Progenitor cell of endocrine pancreas (in vitro differentiated cells): Measurements from ENCODE around the gene F8A3. TPM values are rescaled to one million over a fixed set of nuclear protein-coding genes. Genes with fewer than 3 reads are reported as not detected.

Experiments
- DNase-seq: peaks from one replicate; pipeline ENCODE4 v3.0.0; 2021; ENCODE audit warnings: low spot score; ENCODE audit not compliant: unreplicated experiment
- H3K27ac Mint-ChIP-seq: 2 replicates; pipeline ENCODE4 v1.8.0; 2021; ENCODE audit warnings: mild to moderate bottlenecking, moderate library complexity, mixed read lengths
- H3K27me3 Mint-ChIP-seq: 2 replicates; pipeline ENCODE4 v1.8.0; 2021; ENCODE audit warnings: mixed read lengths
- H3K36me3 Mint-ChIP-seq: 2 replicates; pipeline ENCODE4 v1.8.0; 2022; ENCODE audit warnings: mixed read lengths; ENCODE audit not compliant: insufficient read depth
- H3K4me1 Mint-ChIP-seq: 2 replicates; pipeline ENCODE4 v1.8.0; 2021; ENCODE audit warnings: low read depth, mixed read lengths
- H3K4me3 Mint-ChIP-seq: 2 replicates; pipeline ENCODE4 v1.8.0; 2021; ENCODE audit warnings: low read depth, mild to moderate bottlenecking, moderate library complexity, mixed read lengths
- H3K9me3 Mint-ChIP-seq: 2 replicates; pipeline ENCODE4 v1.8.0; 2021; ENCODE audit warnings: low read depth, mixed read lengths
- microRNA-seq: library from miRNA; unstranded; fragments of <30 nt; microRNA quantifications from one replicate; pipeline ENCODE4 v1.1.0, GENCODE V29; 2020; ENCODE audit warnings: borderline number of aligned reads; ENCODE audit not compliant: unreplicated experiment
- total RNA-seq: library from RNA; stranded (reverse); gene quantifications from 2 replicates; pipeline ENCODE4 v1.2.1, GENCODE V29; 2021
- TF ChIP-seq, protein P1 (sequence below): fragments of 200-600 bp; sonication (generic); IDR thresholded peaks from one replicate; pipeline ENCODE4 v1.5.0; 2021; ENCODE audit warnings: antibody characterized with exemption, mild to moderate bottlenecking; ENCODE audit not compliant: unreplicated experiment

The F8A3 gene
- total RNA-seq, 1 donor from 2014 or later = 5.2 TPM

DNA sequence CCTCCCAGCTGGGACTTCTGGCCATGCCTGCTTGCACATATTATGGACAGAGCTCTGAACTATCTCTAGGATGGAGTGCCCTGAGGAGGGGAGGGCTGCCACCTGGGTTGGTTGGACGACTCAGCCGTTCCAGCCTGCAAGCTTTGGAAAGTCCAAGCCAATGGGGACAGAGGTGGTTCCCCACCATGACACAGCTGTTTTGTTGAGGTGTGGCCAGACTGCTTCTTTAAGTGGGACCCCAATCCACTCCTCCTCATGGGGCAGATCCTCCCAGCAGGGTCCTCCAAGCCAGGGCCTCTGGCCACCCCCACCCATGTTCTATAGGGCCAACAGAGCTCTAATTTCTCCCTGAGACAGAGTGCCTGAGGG lies 22.7 kb downstream of the F8A3 start:
- H3K9me3 Mint-ChIP-seq = peaks cover 51% of the 10 kb centered on the region
- H3K36me3 Mint-ChIP-seq = peaks cover 13% of the 10 kb centered on the region

DNA sequence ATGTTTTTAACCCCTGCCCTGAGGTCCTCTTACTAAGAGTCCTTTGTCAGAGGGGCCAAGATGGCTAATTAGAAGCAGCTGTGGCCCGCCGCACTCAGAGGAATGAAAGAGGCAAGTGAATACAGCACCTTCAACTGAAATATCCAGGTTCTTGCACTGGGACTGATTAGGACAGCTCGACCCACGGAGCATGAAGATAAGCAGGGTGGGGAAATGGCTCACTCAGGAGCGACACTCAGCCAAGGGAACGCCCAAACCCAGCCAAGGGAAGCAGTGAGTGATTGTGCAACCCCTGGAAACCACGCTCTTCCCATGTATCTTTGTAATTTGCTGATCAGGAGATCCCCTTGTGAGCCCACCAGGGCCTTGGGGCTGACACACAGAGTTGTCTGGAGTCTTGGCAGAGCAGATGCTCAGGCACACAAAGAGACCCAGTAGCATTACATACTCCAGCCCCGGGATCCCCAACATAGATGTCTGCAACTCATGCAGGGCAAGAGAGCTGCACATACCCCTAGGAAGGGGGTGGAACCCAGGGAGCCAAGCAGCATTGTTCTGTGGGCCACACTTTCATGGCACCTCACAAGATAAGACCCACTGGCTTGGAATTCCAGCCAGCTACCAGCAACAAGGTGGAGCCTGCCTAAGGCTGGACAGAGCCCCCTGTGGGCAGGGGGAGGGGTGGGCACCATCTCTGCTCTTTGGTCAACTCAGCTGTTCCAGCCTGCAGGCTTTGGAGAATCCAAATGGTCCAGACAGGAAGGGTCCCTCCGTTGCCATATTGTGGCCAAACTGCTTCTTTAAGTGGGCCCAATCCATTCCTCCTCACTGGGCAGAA lies 23.3 kb downstream of the F8A3 start:
- TF ChIP-seq, protein P1, sequence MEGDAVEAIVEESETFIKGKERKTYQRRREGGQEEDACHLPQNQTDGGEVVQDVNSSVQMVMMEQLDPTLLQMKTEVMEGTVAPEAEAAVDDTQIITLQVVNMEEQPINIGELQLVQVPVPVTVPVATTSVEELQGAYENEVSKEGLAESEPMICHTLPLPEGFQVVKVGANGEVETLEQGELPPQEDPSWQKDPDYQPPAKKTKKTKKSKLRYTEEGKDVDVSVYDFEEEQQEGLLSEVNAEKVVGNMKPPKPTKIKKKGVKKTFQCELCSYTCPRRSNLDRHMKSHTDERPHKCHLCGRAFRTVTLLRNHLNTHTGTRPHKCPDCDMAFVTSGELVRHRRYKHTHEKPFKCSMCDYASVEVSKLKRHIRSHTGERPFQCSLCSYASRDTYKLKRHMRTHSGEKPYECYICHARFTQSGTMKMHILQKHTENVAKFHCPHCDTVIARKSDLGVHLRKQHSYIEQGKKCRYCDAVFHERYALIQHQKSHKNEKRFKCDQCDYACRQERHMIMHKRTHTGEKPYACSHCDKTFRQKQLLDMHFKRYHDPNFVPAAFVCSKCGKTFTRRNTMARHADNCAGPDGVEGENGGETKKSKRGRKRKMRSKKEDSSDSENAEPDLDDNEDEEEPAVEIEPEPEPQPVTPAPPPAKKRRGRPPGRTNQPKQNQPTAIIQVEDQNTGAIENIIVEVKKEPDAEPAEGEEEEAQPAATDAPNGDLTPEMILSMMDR = no peak
- Mint-ChIP-seq H3K27me3 (no peaks in the 10 kb centered on the region), H3K27ac (no peak overlapping the region), H3K9me3 (peaks cover 50% of the 10 kb centered on the region), H3K4me3 (no peak overlapping the region), H3K36me3 (peaks cover 9% of the 10 kb centered on the region), H3K4me1 (peaks cover 1% of the 10 kb centered on the region)
- DNase-seq = no peak

More for the DNA sequence above, 22.7 kb downstream of the F8A3 start:
- TF ChIP-seq, protein P1 = no peak
- H3K4me1 Mint-ChIP-seq = no peaks in the 10 kb centered on the region
- no peak overlapping the region for H3K27ac Mint-ChIP-seq
- H3K4me3 Mint-ChIP-seq = no peak overlapping the region
- no peak for DNase-seq
- H3K27me3 Mint-ChIP-seq = no peaks in the 10 kb centered on the region

DNA sequence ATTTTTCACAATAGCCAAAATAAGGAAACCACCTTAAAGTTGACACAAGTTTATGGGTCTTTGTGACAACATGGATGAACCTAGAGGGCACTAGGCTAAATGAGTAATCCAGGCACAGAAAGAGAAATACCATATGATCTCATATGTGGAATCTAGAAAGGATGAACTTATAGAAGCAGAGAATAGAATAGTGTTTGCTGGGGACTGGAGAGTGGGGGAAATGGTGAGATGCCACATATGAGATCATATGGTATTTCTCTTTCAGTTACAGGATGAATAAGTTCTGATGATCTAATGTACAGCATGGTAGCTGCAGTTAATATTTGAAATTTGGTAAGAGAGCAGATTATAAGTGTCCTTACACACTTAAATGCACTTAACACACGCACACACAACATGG lies 40.7 kb downstream of the F8A3 start:
- peaks cover 5% of the 10 kb centered on the region for H3K36me3 Mint-ChIP-seq
- TF ChIP-seq, protein P1 = no peak
- H3K4me1 Mint-ChIP-seq = no peaks in the 10 kb centered on the region
- H3K27ac Mint-ChIP-seq = no peak overlapping the region
- no peak for DNase-seq
- H3K27me3 Mint-ChIP-seq = no peaks in the 10 kb centered on the region
- H3K9me3 Mint-ChIP-seq = peaks cover 41% of the 10 kb centered on the region
- no peak overlapping the region for H3K4me3 Mint-ChIP-seq

Small RNA genes lying within 50 kb of the gene (microRNA-seq; reads per million reads assigned to microRNA genes)
- not detected for gene MIR1184-3

Other genes with a start within 250 kb of the F8A3 start
- 50.8 and 55.0 TPM in 2 replicates for gene VBP1, start 242.2 kb downstream of the F8A3 start, total RNA-seq
- 4.6 and 4.8 TPM in 2 replicates for gene RAB39B, start 194.1 kb downstream of the F8A3 start, total RNA-seq
- gene CLIC2, start 124.0 kb downstream of the F8A3 start, total RNA-seq = 0.93 and 2.0 TPM in 2 replicates
- gene F8A2, start 76.5 kb downstream of the F8A3 start, total RNA-seq = not detected in 2 replicates
- 1.1 and 1.4 TPM in 2 replicates for gene SPRY3, start 154.0 kb upstream of the F8A3 start, total RNA-seq
- 30.6 and 30.7 TPM in 2 replicates for gene TMLHE, start 154.3 kb upstream of the F8A3 start, total RNA-seq